Measurements from ENCODE around the gene ADD2. TPM values are rescaled to one million over a fixed set of nuclear protein-coding genes. Genes with fewer than 3 reads are reported as not detected.

Gene ADD2
- total RNA-seq, 1 experiment from 2014 or later, result 124 TPM

DNA sequence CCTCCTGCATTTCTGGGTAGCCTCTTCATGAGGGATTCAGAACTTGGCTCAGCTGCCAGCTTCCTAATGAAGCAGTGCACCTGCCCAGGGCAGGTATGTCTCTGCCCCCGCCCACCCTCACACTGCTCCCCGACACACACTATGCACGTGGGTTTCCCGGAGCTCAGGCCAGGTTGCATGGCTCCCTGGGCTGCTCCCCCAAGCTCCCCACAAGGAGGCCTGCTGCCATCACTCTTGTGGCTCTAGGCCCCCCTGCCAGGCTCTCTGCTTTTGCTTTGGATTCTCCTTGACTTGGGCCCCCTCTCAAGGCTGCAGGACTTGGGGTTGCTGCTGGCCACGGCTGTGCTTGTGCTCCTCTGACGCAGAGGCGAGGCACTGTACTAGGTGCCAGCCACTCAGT is 43.6 kb downstream of the ADD2 start:
- no peak overlapping the region for H3K14ac ChIP-seq (ENCODE audit: insufficient read depth, low read length)
- H3K56ac ChIP-seq (ENCODE audit: insufficient read length, low read depth, low read length), result no peak overlapping the region
- H2AFZ ChIP-seq (ENCODE audit: low read length), result no peak overlapping the region
- no peak overlapping the region for H3K18ac ChIP-seq (ENCODE audit: insufficient read length, low read depth, low read length)
- no peak overlapping the region for H3K4me2 ChIP-seq (ENCODE audit: insufficient read depth, insufficient read length, low read length)
- WGBS (ENCODE audit: extremely low coverage, insufficient read length, low lambda C conversion rate), result no CpG with 5 or more reads among the region's 7 CpGs
- H3K9me3 ChIP-seq (ENCODE audit: control insufficient read depth, low read depth, low read length), result no peaks in the 10 kb centered on the region
- Mint-ChIP-seq H3K27me3 (ENCODE audit: low read depth) (no peaks in the 10 kb centered on the region), H3K9me3 (no peaks in the 10 kb centered on the region), H3K27ac (peak overlapping the region; percentile 62 to 85 (median 81); a peak in 4 of 7 replicates), H3K4me1 (peaks cover 52% of the 10 kb centered on the region in 2 experiments), H3K4me3 (peak overlapping the region in 1 of 2 experiments; percentile 43; a peak in 1 of 5 replicates), H3K36me3 (ENCODE audit: insufficient read depth in 1 of 3, low read depth in 3 of 3) (peaks cover 0 to 16% (median 2%) of the 10 kb centered on the region in 3 experiments; a peak in 5 of 7 replicates)
- no peak overlapping the region for H3K23ac ChIP-seq (ENCODE audit: insufficient read length, low read depth, low read length)
- H3K9ac ChIP-seq (ENCODE audit: extremely low read depth, insufficient read length, low read length), result no peak overlapping the region
- no peak for TF ChIP-seq CTCF (conservative IDR thresholded peaks at IDR 0.05)
- H2AK5ac ChIP-seq (ENCODE audit: insufficient read length, low read length), result no peak overlapping the region
- no peak overlapping the region for H3K4ac ChIP-seq (ENCODE audit: low read depth, low read length)
- no peak overlapping the region for H2BK120ac ChIP-seq (ENCODE audit: low read depth, low read length, poor library complexity, severe bottlenecking)
- H2BK15ac ChIP-seq (ENCODE audit: low read depth, low read length), result no peak overlapping the region
- DNase-seq, result peak; percentile 23
- peaks cover 14% of the 10 kb centered on the region for H3K79me1 ChIP-seq (ENCODE audit: insufficient read depth, low read depth, low read length, poor library complexity, severe bottlenecking)
- no peaks in the 10 kb centered on the region for H3K23me2 ChIP-seq (ENCODE audit: insufficient read length, low read depth, low read length, poor library complexity, severe bottlenecking)
- H2BK20ac ChIP-seq (ENCODE audit: low read depth, low read length, poor library complexity, severe bottlenecking), result no peak overlapping the region
- peaks cover 26% of the 10 kb centered on the region; the same call in 1 of the 2 replicates for H3K4me1 ChIP-seq (ENCODE audit: insufficient read depth, low read length)
- no peak overlapping the region for H2BK12ac ChIP-seq (ENCODE audit: insufficient read length, low read depth, low read length)
- H3K79me2 ChIP-seq (ENCODE audit: insufficient read depth, low read length), result peaks cover 64% of the 10 kb centered on the region; the same call in 1 of the 2 replicates
- no peak overlapping the region for H4K91ac ChIP-seq (ENCODE audit: insufficient read length, low read depth, low read length)
- no peak overlapping the region for H4K5ac ChIP-seq (ENCODE audit: insufficient read length, low read depth, low read length)
- H3K27me3 ChIP-seq (ENCODE audit: insufficient read depth, low read length), result no peaks in the 10 kb centered on the region
- no peak overlapping the region for H3K27ac ChIP-seq (ENCODE audit: insufficient read length, low read depth, low read length)
- H4K8ac ChIP-seq (replicated peaks; ENCODE audit: insufficient read length, low read depth, low read length), result no peak overlapping the region
- H4K20me1 ChIP-seq (ENCODE audit: control insufficient read depth, insufficient read depth, insufficient read length), result no peaks in the 10 kb centered on the region
- H3T11ph ChIP-seq (ENCODE audit: low read length), result no peak overlapping the region
- H2BK5ac ChIP-seq (ENCODE audit: insufficient read length, low read length), result no peak overlapping the region

Data from H9 (cell line).